Inferior parietal cortex (tissue), 1 donor: ENCODE results near the gene SERGEF.

Experiments used
- DNase-seq: peaks from one replicate; pipeline ENCODE4 v3.0.0-alpha.2; 2016; ENCODE audit errors: extremely low spot score

SERGEF gene

DNA sequence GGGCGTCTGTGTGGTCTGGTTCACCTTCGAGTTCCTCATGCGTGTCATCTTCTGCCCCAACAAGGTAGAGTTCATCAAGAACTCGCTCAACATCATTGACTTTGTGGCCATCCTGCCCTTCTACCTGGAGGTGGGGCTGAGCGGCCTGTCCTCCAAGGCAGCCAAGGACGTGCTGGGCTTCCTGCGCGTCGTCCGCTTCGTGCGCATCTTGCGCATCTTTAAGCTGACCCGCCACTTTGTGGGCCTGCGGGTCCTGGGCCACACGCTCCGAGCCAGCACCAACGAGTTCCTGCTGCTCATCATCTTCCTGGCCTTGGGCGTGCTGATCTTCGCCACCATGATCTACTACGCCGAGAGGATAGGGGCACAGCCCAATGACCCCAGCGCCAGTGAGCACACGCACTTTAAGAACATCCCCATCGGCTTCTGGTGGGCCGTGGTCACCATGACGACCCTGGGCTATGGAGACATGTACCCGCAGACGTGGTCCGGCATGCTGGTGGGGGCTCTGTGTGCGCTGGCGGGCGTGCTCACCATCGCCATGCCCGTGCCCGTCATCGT, 240.9 kb downstream of the SERGEF start:
- no peak for DNase-seq

DNA sequence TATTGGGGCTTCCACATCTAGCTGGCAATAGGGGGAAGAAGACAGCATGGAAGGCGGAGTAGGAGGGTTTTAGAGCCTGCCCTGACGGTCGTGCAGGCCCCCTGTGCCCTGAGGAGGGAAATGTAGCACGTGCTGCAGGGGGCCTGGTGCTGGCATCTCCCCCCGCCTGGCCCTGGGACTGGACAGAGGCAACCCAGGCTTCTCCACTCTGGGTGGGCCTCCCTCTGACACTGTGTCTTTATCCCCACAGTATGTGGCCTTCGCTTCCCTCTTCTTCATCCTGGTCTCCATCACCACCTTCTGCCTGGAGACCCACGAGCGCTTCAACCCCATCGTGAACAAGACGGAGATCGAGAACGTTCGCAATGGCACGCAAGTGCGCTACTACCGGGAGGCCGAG, 241.4 kb downstream of the SERGEF start:
- DNase-seq, result no peak

DNA sequence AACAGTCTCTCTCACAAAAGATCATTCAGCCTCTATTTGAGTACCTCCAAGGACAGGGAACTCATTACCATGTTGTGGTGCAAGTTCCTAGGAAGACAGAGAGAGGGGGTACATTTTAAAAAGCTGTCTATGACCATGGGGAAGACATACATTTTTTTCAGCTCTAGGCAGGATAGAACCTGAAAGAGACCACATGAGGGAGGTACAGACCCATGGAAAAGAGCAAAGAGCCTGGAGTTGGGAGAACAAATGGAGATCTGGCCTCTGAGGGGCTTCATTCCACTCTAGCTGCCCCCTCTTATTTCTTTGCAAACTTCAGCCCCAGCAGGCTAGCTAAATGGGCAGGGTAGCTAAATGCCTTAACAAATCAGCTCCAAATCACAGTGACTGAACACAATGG, 241.9 kb downstream of the SERGEF start:
- DNase-seq, result no peak

DNA sequence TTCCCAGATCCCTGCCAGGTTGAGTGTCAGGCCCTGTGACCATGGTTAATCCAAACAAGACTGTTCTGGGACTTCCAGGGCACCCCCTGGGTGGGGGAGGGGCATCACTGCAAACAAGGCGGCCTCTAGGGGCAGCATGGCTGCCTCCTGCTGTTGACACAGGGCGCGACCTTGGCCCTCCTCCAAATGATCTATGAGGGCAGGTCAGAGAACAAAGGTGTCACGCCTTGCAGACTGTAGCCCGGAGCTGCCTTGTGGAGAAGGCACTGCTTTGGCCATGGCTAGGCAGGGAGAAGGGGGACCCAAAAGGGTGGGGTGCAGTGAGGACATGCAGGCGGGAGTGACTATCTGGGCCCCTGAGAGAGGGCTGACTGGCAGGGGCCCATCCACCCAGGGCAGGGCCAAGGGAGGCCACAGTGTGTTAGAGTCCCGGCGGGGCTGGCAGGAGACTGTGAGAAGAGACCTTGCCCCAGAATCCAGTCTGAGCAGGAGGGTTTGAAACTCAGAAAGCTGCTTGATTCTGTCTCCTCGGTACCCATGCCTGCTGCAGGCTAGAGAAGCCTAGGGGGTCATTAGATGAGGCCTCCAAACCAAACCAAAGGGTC, 242.7 kb downstream of the SERGEF start:
- DNase-seq, result no peak

DNA sequence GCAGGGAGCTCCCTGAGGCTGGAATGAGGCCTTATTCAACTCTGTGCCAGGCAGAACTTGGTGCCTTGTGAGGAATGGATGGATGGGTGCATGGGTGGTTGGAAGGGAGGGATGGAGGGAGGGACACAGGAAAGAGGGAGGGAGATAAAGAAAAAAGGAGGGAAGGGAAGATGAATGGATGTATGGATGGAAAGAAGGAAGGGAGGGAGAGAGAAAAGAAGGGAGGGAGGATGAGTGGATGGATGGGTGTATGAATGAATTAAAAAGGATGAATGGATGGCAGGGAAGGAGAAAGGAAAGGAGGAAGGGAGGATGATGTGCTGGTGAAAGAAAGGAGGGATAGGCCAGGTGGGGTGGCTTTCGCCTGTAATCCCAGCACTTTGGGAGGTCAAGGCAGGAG, 243.6 kb downstream of the SERGEF start:
- DNase-seq, result no peak

DNA sequence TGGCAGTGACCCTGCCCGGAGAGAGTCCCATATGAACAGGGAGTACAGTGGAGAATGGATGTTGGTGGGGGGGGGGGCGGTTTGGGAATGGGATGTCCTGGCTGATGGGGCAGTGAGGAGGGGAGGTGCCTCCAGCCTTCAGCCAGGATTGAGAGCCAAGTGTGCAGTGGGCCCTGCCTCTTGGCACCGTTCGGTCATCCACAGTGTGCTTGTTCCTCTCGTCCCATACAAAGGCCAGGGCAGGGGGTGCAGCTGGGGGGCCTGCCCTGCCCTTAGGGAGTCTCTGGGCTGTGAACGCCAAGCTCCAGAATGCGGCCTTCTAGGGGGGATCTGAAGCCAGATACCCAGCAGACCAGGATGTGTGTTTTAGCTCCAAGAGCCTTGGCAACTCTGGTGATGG, 244.3 kb downstream of the SERGEF start:
- DNase-seq, result no peak

DNA sequence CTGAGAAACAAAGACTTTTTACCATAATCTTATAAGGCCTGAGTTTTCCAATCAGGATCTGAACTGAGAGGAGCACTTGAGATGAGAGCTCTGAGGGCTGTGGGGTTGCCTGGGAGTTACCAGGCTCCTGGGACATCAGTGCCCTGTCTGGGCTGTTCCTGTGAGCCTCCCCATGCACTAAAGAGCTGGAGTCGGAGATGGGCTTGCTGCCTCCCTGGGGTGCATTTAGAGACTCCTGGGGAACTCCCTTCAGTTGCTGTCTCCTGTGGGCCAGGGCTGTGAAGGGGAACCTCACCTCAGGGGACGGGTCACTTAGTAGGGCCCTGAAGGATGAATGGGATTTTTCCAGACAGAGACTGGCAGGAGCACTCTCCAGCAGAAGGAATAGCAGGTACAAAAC, 244.9 kb downstream of the SERGEF start:
- DNase-seq, result no peak

DNA sequence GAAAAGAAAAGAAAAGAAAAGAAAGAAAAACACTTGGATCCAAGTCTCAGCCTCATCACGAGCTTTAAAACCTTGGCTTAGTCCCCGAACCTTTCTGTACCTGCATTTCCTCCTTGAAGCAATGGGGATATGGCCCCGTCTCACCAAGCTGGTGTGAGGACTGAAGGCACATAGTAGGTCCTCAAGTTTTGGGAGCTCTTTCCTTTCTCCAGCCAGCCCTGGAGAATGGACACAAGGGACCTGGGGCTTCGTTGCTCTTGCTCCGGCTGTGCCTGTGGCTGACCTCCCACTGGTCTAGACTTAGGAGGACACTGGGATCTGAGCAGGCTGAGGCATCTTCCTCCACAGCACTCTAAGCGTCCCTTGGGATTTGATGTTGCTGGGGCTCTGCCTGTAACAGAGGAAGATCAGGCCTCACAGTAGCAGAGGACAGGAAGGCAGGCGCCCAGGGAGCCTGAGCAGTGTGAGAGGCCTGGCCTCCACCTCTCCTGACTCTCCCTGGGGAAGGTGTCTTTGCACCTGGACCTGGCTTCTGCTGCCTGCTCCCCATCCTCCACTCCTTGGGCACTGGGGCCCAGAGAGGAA, 245.5 kb downstream of the SERGEF start:
- no peak for DNase-seq

DNA sequence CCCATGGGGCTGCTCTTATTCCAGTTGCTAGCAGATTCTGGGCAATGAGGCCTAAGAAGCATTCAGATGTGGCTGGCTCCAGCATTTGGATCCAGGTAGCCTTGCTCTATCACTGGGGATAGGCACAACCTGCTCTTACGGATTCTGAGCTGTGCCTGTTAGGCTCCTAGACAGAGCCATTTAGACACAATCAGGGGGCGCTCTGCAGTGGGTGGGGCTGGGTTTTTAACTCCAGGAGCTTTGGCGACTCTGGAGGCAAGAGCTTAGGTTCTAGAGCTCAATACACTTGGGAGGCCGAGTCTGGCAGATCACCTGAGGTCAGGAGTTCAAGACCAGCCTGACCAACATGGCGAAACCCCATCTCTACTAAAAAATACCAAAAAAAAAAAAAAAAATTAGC, 246.3 kb downstream of the SERGEF start:
- DNase-seq, result no peak

DNA sequence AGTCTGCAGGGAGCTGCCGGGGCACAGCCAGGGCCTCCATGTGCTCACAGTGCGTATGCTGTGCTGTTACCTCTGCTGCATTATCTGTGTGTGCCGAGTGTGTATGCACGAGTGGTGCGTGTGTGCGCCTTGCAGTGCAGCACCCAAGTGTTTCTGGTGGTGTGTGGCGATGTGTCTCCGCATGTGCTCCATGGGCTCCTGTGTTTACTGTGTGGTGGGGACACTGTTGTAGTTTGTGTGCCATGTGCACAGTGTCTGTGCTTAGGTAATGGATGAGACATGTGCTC, 246.8 kb downstream of the SERGEF start:
- no peak for DNase-seq

DNA sequence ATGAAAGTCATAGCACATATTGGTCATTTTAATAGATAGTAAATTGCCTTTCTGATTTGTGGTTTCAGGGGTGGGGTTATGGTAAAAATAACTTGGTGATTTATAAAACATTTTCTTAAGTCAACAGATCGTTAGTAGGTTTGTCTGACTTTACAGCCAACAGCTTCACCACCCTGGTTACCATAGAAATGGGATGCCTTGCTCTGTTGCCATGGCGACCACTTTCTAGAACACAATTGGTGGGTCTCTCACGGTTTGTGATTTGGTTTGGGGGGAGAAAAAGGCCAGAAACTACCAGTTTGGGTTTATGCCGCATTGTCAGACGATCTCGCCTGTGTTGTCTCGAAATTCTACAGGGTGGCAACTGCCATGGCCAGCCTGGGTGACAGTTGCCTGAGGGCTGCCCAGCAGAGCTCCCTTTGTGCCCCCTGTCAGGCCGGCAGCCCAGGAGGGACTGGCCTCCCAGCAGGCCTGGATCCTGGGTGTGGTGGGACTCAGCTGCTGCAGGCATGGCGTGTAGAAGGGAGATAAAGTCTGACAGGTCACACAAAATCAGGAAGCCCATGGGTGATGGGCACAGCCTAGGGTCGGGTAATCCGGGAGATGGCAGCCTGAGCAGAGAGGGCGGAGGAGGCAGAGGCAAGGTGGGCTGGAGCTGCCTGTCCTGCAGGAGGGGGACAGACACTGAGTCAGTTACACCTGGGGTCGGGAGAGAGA, 247.3 kb downstream of the SERGEF start:
- peak; percentile 50 for DNase-seq

DNA sequence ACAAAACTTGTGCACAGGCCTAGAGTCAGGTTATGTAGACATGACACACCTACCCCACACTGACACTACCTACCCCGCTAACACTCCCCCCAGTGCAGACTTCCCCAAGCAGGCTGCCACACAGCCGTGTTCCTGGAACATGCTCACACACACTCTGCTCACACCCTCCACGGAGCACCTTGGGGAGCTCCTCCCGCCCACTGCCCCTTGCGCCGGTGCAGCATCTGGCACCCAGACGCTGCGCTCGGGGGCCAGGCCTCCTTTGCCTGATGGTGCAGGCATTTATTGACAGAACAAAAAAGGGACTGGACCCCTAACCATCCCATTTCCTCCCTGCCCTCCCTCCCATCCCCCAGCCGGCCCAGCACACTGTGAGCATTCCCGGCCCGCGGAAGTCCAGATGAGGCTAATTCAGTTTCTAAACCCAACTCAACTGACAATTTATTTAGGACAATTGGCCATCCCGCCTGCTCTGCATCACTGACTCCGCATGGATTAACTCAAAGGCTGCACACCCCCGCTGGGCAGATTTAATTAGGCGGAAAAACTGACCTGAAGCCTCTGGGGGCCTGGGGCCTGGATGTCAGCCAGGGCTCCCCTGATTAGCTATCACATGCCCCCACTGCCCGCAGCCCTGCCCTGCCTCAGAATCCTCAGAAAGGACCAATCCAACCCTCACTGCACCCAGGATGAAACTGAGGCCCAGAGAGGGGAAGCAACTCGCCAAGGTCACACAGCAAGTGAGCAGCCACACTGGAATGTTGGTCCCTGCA, 248.2 kb downstream of the SERGEF start:
- no peak for DNase-seq

DNA sequence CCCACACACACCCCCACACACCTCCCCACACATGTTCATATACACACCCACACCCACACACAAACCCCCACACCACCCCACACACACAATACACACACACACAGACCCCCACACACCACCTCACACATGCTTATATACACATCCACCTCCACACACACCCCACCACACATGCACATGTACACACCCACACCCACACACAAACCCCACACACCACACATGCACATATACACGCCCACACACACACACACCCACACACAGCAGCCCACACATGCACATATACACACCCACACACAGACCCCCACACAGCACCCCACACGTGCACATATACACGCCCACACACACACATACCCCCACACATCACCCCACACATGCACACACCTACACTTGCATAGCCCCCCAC, 249.1 kb downstream of the SERGEF start:
- DNase-seq, result no peak

DNA sequence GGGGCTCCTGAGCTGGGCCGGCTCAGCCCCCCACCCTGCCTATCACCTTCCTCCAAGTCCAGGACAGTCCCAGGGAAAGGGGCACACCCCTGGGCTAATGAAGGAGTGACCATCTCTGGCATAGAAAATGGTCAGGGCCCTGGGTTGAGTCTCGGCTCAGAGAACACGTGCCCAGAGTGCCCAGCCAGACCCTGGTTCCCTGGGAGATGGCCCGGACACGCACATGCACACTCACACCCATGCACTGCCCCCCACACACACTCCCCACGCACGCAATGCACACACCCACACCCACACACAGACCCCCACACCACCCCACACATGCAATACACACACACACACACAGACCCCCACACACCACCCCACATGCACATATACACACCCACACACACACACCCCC, 249.6 kb downstream of the SERGEF start:
- no peak for DNase-seq

DNA sequence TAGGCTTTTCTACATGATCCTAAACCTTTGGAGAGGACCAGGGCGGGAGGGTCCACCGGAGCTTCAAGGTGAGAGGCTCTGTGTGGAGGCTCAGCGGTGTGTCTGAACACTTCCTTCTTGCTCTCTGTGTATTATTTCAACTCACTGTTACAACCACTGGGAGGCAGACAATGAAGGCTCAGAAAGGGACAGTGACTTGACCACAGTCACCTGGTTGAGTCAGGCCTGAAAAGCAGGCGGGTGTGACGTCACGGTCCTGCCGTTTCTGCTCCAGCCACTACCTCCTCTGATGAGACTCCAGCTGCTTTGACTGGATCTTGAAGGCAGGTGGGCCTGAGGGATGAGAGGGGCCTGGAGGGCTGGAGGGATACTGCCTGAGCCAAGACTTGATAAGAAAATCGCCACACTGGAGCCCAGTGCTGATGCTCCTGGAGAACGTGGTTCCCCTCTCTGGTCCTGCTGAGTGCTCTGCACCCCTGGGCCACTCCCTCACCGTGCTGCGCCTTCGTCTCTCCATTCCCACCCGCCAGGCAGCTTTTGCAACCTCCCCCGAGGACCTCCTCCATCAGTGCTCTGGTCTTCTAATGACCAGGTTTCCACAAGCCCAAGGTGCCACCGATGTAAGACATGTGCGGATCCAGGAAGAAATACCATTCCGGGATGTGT, 250.4 kb downstream of the SERGEF start:
- DNase-seq, result no peak

DNA sequence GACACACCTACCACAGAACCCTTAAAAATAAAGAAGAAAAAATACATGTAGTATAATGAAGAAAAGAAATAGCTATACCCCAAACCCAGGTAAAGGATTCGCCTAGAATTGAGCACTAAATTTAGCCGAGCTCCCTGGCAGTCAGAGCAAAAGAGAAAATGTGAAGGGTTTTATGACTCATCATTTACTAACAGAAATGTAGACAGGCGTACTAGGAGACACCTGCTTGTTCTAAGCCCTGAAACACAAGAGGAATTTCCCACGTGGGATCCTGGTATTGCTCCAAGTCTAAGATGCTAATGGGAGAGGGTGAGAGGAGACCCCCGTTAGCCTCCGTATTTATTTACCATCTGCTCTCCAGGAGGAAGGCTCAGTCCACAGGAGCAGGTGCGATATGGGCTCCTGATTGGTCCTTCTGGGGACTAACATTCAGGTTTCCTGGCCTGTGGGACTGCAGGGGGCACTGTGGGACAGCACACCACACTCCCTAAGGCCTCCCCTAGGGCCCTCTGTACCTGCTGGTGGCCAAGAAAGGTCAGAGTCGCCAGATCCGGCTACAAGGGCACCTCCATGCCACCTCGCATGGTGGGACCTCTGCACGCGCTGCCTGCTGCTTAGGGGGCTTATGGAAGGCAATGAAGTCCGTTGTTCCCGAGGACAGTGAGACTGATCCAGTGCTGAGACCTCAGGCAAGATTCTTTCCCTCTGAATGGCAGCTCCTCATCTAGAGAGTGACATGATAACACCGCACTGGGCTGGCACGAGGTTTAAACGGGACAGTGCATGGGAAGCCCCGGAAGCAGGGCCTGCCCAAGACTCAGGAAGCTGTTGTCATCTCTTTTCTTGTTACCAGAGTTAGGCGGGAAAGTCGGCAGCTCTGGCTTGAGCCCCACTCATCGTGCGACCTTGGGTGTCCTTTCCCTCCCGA, 252.5 kb downstream of the SERGEF start:
- DNase-seq, result no peak

DNA sequence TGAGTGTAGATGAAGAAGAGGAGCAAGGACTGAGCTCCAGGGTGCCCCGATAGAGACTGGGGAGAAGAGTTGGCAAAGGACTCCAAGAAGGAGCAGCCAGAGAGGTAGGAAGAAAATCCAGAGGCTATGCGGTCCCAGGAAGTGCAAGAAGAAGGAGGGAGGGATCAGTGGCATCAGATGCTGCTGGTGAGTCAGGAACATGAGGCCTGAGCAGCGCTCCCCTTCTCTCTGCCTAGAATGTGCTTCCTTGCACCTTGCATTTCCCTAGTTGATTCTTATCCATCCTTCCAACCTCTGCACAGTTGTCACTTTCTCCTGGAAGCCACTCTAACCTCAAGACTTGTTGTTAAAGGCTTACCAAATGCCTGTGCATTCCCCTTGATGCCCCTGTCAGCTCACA, 257.0 kb downstream of the SERGEF start:
- DNase-seq, result no peak

DNA sequence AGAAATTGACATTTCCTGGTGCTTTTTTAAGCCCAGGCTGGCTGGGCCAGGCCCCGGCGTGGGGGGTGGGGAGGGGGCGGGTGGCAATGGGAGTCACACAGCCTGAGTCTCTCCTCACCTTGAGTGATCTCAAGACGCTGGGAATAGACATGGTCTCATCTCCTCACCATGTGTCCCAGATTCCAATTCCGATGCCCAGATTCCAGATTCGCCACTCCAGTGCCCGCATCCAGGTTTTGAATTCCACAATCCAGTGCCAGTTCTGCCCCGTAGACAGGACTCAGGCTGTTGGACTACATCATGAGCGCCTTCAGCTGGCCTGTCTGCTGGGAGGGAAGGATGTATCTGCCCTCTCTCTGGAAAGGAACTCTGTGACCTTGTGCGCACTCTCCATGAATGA, 259.2 kb downstream of the SERGEF start:
- DNase-seq, result no peak

DNA sequence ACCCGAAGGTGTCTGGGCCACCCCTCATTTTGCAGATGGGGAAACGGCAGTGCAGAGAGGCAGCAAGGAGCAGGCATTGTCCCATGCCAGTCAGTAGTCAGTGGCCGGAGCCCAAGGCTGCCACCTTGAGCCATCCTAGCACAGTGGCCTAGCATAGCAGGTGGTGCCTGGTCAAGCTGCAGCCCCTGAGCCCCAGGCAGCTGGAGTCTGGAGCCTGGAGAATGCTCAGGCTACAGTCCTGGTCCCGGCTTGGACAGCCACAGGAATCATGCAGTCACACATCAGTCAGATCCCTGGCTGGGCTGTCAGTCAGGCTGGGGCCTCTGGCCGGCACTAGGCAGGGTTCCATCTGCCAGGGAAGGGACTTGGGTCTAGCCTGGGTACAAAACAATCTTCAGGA, 259.7 kb downstream of the SERGEF start:
- no peak for DNase-seq

DNA sequence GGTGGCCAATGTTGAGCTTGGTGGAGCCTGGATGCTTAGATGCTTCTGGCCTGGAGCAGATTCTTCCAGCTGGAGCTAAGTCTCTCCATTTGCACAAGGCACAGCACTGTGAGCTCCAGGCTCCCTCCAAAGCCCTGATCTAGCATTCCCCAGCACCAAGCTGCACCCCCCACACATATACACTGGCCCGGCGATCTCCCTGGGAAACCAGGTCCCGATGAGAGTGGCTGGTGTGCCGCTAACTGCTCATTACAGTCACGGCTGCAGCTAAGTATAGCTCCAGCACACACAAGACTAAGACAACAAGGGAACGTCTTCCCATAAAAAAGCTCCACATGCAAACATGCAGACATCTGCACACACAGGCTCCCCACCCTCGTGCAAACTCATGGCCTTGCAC, 260.7 kb downstream of the SERGEF start:
- no peak for DNase-seq

DNA sequence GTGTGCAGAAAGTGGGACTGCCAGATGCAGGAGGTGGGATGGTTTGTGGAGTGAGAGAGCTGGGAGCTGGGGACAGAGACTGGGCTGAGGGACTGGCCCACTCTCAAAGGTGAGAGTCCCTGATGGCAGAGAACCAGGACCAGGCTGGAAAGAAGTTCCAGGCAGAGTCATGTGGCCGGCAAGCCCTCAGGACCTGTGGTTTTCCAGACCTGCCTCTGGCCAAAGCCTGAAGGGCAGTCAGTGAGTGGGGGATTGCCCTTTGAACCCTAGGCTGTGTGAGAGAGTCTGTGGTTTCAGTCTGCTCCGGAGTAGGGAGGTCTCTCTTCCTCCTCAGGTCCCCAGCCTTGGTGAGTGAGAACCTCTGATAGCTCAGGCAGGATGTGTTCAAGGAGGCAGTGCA, 261.3 kb downstream of the SERGEF start:
- no peak for DNase-seq
